ENCODE data around the gene GABRB2. TPM values are rescaled to one million over a fixed set of nuclear protein-coding genes. Genes with fewer than 3 reads are reported as not detected.

The GABRB2 gene
- polyA plus RNA-seq, 2 of the 4 experiments (the other 2 are of a cell fraction): not detected

DNA sequence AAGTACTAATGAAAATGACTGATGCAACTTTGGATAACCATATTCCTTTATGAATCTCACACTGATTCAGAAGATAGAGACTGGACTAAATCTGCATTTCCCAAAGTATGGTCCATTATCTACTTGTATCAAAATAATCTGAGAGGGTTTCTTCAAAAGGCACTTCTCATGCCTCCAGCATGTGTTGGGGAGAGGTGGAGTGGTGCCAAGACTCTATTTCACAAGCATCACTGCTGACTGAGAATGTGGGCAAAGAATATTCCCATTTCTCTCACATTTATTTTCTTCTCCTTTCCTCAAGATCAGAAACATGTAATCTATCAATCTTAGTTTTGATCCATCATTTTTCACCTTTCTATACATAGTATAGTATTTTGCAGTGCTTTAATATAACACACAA is 135.4 kb downstream of the GABRB2 start:
- H3K4me3 ChIP-seq: no peak overlapping the region
- H3K27ac ChIP-seq: no peak overlapping the region
- no peak overlapping the region for H3K4me2 ChIP-seq
- H3K9me3 ChIP-seq: no peaks in the 10 kb centered on the region
- ATAC-seq (no peak), DNase-seq (ENCODE audit: low read depth in 1 of 2, low spot score in 1 of 2) (no peak), FAIRE-seq (no peak)
- no peaks in the 10 kb centered on the region for H3K4me1 ChIP-seq
- no peak for TF ChIP-seq CEBPB (IDR thresholded peaks at IDR 0.05)
- no peak for TF ChIP-seq RFX5 (IDR thresholded peaks at IDR 0.05)
- no peak for TF ChIP-seq FOSL2 (IDR thresholded peaks at IDR 0.05)
- TF ChIP-seq FOSL2 (CRISPR knock-in tag; IDR thresholded peaks at IDR 0.05): no peak
- TF ChIP-seq, protein P1, sequence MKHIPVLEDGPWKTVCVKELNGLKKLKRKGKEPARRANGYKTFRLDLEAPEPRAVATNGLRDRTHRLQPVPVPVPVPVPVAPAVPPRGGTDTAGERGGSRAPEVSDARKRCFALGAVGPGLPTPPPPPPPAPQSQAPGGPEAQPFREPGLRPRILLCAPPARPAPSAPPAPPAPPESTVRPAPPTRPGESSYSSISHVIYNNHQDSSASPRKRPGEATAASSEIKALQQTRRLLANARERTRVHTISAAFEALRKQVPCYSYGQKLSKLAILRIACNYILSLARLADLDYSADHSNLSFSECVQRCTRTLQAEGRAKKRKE (CRISPR knock-in tag; IDR thresholded peaks at IDR 0.05; ENCODE audit: low read depth): no peak
- no peak for TF ChIP-seq ZNF302 (CRISPR knock-in tag; IDR thresholded peaks at IDR 0.05)
- TF ChIP-seq RARB (CRISPR knock-in tag; IDR thresholded peaks at IDR 0.05): no peak
- no peak for TF ChIP-seq REST (IDR thresholded peaks at IDR 0.05)
- no peak for TF ChIP-seq SMC3 (IDR thresholded peaks at IDR 0.05)
- TF ChIP-seq, protein P2, sequence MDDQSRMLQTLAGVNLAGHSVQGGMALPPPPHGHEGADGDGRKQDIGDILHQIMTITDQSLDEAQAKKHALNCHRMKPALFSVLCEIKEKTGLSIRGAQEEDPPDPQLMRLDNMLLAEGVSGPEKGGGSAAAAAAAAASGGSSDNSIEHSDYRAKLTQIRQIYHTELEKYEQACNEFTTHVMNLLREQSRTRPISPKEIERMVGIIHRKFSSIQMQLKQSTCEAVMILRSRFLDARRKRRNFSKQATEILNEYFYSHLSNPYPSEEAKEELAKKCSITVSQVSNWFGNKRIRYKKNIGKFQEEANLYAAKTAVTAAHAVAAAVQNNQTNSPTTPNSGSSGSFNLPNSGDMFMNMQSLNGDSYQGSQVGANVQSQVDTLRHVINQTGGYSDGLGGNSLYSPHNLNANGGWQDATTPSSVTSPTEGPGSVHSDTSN (IDR thresholded peaks at IDR 0.05): no peak
- no peak for TF ChIP-seq NR3C1 (IDR thresholded peaks at IDR 0.05)
- no peak for TF ChIP-seq MAZ (IDR thresholded peaks at IDR 0.05; ENCODE audit: borderline replicate concordance, low read depth, low read length)
- TF ChIP-seq MAFK (IDR thresholded peaks at IDR 0.05; ENCODE audit: partially characterized antibody): no peak
- TF ChIP-seq, protein P3, sequence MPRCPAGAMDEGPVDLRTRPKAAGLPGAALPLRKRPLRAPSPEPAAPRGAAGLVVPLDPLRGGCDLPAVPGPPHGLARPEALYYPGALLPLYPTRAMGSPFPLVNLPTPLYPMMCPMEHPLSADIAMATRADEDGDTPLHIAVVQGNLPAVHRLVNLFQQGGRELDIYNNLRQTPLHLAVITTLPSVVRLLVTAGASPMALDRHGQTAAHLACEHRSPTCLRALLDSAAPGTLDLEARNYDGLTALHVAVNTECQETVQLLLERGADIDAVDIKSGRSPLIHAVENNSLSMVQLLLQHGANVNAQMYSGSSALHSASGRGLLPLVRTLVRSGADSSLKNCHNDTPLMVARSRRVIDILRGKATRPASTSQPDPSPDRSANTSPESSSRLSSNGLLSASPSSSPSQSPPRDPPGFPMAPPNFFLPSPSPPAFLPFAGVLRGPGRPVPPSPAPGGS (IDR thresholded peaks at IDR 0.05): no peak
- TF ChIP-seq EHMT2 (IDR thresholded peaks at IDR 0.05; ENCODE audit: low read depth): no peak
- no peak for TF ChIP-seq KDM1A (IDR thresholded peaks at IDR 0.05; ENCODE audit: low read depth)
- ChIA-PET CTCF (no interaction called here), POLR2A (no interaction called here)

- Histone ChIP-seq H3K4me2 (no peak overlapping the region), H3K9me3 (no peaks in the 10 kb centered on the region), H3K27ac (no peak overlapping the region), H3K4me3 (no peak overlapping the region), H3K4me1 (no peaks in the 10 kb centered on the region)
- ChIA-PET POLR2A (no interaction called here), CTCF (no interaction called here)
- DNase-seq (ENCODE audit: low read depth in 1 of 2, low spot score in 1 of 2) (no peak), FAIRE-seq (no peak), ATAC-seq (no peak)
- no peak for TF ChIP-seq CEBPB (IDR thresholded peaks at IDR 0.05)
- no peak for TF ChIP-seq ZFP36 (IDR thresholded peaks at IDR 0.05; ENCODE audit: borderline replicate concordance, partially characterized antibody)
- TF ChIP-seq, protein P3 (IDR thresholded peaks at IDR 0.05): no peak
- TF ChIP-seq SMC3 (IDR thresholded peaks at IDR 0.05): no peak
- no peak for TF ChIP-seq CBX2 (IDR thresholded peaks at IDR 0.05; ENCODE audit: borderline replicate concordance, low read depth)
- TF ChIP-seq HOXB13 (CRISPR knock-in tag; IDR thresholded peaks at IDR 0.05; ENCODE audit: low read depth): no peak
- TF ChIP-seq, protein P4, sequence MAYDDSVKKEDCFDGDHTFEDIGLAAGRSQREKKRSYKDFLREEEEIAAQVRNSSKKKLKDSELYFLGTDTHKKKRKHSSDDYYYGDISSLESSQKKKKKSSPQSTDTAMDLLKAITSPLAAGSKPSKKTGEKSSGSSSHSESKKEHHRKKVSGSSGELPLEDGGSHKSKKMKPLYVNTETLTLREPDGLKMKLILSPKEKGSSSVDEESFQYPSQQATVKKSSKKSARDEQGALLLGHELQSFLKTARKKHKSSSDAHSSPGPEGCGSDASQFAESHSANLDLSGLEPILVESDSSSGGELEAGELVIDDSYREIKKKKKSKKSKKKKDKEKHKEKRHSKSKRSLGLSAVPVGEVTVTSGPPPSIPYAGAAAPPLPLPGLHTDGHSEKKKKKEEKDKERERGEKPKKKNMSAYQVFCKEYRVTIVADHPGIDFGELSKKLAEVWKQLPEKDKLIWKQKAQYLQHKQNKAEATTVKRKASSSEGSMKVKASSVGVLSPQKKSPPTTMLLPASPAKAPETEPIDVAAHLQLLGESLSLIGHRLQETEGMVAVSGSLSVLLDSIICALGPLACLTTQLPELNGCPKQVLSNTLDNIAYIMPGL (CRISPR knock-in tag; IDR thresholded peaks at IDR 0.05; ENCODE audit: borderline replicate concordance): no peak
- no peak for TF ChIP-seq SREBF2 (IDR thresholded peaks at IDR 0.05)
- 43% methylated on average over 5 of the region's 5 CpGs for WGBS (ENCODE audit: missing lambda C conversion rate)
Observed at GRCh38 chr5:161410640-161411039, 135.9 kb downstream of the GABRB2 start.
